Esophagus muscularis mucosa (tissue), 4 donors: Measurements from ENCODE around the gene DHRS3. TPM values are rescaled to one million over a fixed set of nuclear protein-coding genes. Genes with fewer than 3 reads are reported as not detected.

Experiments
- DNase-seq: peaks from one replicate; pipeline ENCODE4 v3.0.0-alpha.2; 2017; ENCODE audit errors: extremely low spot score
- H3K27ac ChIP-seq, 4 donors: fragments of 200-600 bp; sonication (generic); replicated peaks in 1 of 4; 1 replicate in 3 of 4; 2 replicates in 1 of 4; pipeline ENCODE4 v1.5.1; 2016 to 2019; ENCODE audit warnings: mild to moderate bottlenecking in 1 of 4
- H3K27me3 ChIP-seq, 4 donors: fragments of 200-600 bp; sonication (generic); one replicate each; pipeline versions ENCODE4 v1.5.1 to v1.6.0; 2016 to 2019
- H3K36me3 ChIP-seq, 4 donors: fragments of 200-600 bp; sonication (generic); one replicate each; pipeline ENCODE4 v1.5.1; 2016 to 2019
- H3K4me1 ChIP-seq, 4 donors: fragments of 200-600 bp; sonication (generic); one replicate each; pipeline ENCODE4 v1.5.1; 2016 to 2019
- H3K4me3 ChIP-seq, 4 donors: fragments of 200-600 bp; sonication (generic); 1 replicate in 2 of 4; 2 replicates in 2 of 4; pipeline ENCODE4 v1.5.1; 2016 to 2019; ENCODE audit warnings: mild to moderate bottlenecking in 4 of 4, moderate library complexity in 1 of 4
- H3K9me3 ChIP-seq, 4 donors: fragments of 200-600 bp; sonication (generic); 1 replicate in 3 of 4; 2 replicates in 1 of 4; pipeline ENCODE4 v1.5.1; 2016 to 2019
- CTCF ChIP-seq, 3 experiments: fragments of 200-600 bp in 2 of 3; fragments of 450-650 bp in 1 of 3; sonication (generic) in 2 of 3; IDR thresholded peaks; one replicate each; pipeline ENCODE4 v1.5.1; 2017 to 2019; ENCODE audit warnings: antibody characterized with exemption in 3 of 3, mild to moderate bottlenecking in 2 of 3, moderate library complexity in 1 of 3
- EP300 ChIP-seq: sonication (generic); formaldehyde crosslinking; IDR thresholded peaks from one replicate; pipeline ENCODE4 v1.6.1; 2017; ENCODE audit warnings: antibody characterized with exemption
- POLR2A ChIP-seq: fragments of 450-650 bp; IDR thresholded peaks from one replicate; pipeline ENCODE4 v1.6.1; 2017; ENCODE audit warnings: antibody characterized with exemption, moderate library complexity, mild to moderate bottlenecking, low read depth
- POLR2AphosphoS5 ChIP-seq, 2 donors: sonication (generic); formaldehyde crosslinking; IDR thresholded peaks; one replicate each; pipeline ENCODE4 v1.6.1; 2017; ENCODE audit warnings: antibody characterized with exemption in 2 of 2
- WGBS: methylation state at CpG from one replicate; pipeline ENCODE4 v1.1.5; 2018; 5-methylcytosine and 5-hydroxymethylcytosine counted together
- intact Hi-C: fragments of 100-400 bp; cut with DNase I; formaldehyde crosslinking; loops from one replicate; pipeline ENCODE4 v1.15.1; 2023
- total RNA-seq, 4 donors: library from RNA; depleted of rRNA; stranded (reverse); fragments of >200 nt; gene quantifications; one replicate each; pipeline versions ENCODE4 v1.1.0 to v1.2.1, GENCODE V29; 2016

DHRS3 gene
- total RNA-seq, 4 donors from 2014 or later: 130 to 237 (median 200) TPM

- Histone ChIP-seq H3K27ac (peak overlapping the region; percentile 68 to 77 (median 73)), H3K4me1 (peaks cover 20 to 47% (median 36%) of the 10 kb centered on the region in 4 donors), H3K4me3 (no peak overlapping the region), H3K36me3 (peaks cover 36 to 64% (median 59%) of the 10 kb centered on the region in 4 donors), H3K9me3 (peaks cover 0 to 7% (median 2%) of the 10 kb centered on the region in 4 donors), H3K27me3 (no peaks in the 10 kb centered on the region)
- TF ChIP-seq POLR2A (no peak), EP300 (no peak), CTCF (IDR thresholded peaks at IDR 0.05) (no peak), POLR2AphosphoS5 (IDR thresholded peaks at IDR 0.05) (no peak)
- 93% methylated on average over 14 of the region's 14 CpGs for WGBS
- intact Hi-C loops: no loop called here
- DNase-seq: no peak
Measured at GRCh38 chr1:12568009-12568767, 49.8 kb downstream of the DHRS3 start.

GRCh38 chr1:12567288-12567819, 50.7 kb downstream of the DHRS3 start:
- intact Hi-C loops: no loop called here
- Histone ChIP-seq H3K27me3 (no peaks in the 10 kb centered on the region), H3K27ac (peak overlapping the region; percentile 68 to 77 (median 73)), H3K36me3 (peaks cover 32 to 55% (median 51%) of the 10 kb centered on the region in 4 donors), H3K9me3 (peaks cover 0 to 11% (median 5%) of the 10 kb centered on the region in 4 donors), H3K4me3 (no peak overlapping the region), H3K4me1 (peaks cover 15 to 39% (median 31%) of the 10 kb centered on the region in 4 donors)
- 89% methylated on average over 9 of the region's 9 CpGs for WGBS
- TF ChIP-seq POLR2AphosphoS5 (IDR thresholded peaks at IDR 0.05) (peak in 1 of 2 donors; percentile 13), EP300 (no peak), POLR2A (no peak)
- no peak for DNase-seq

GRCh38 chr1:12566484-12567287, 51.3 kb downstream of the DHRS3 start:
- peak overlapping the region; percentile 68 to 77 (median 73) for H3K27ac ChIP-seq
- no peaks in the 10 kb centered on the region for H3K27me3 ChIP-seq
- peaks cover 0 to 11% (median 5%) of the 10 kb centered on the region in 4 donors for H3K9me3 ChIP-seq
- H3K4me3 ChIP-seq: no peak overlapping the region
- intact Hi-C loops: no loop called here
- peaks cover 26 to 49% (median 45%) of the 10 kb centered on the region in 4 donors for H3K36me3 ChIP-seq
- peaks cover 15 to 39% (median 31%) of the 10 kb centered on the region in 4 donors for H3K4me1 ChIP-seq
- no peak for DNase-seq
- TF ChIP-seq POLR2AphosphoS5 (IDR thresholded peaks at IDR 0.05): no peak
- TF ChIP-seq POLR2A: no peak
- TF ChIP-seq CTCF (IDR thresholded peaks at IDR 0.05): no peak
- TF ChIP-seq EP300: no peak
- WGBS: 62% methylated on average over 9 of the region's 9 CpGs

GRCh38 chr1:12565966-12566352, 52.1 kb downstream of the DHRS3 start:
- DNase-seq: no peak
- Histone ChIP-seq H3K4me1 (peaks cover 15 to 39% (median 31%) of the 10 kb centered on the region in 4 donors), H3K9me3 (peaks cover 0 to 11% (median 5%) of the 10 kb centered on the region in 4 donors), H3K27ac (peak overlapping the region; percentile 68 to 77 (median 73)), H3K4me3 (no peak overlapping the region), H3K36me3 (peaks cover 20 to 41% (median 38%) of the 10 kb centered on the region in 4 donors), H3K27me3 (no peaks in the 10 kb centered on the region)
- no peak for TF ChIP-seq POLR2AphosphoS5 (IDR thresholded peaks at IDR 0.05)
- no peak for TF ChIP-seq EP300
- TF ChIP-seq CTCF (IDR thresholded peaks at IDR 0.05): no peak
- no peak for TF ChIP-seq POLR2A
- 71% methylated on average over 7 of the region's 7 CpGs for WGBS
- intact Hi-C loops: no loop called here
